Fibroblast of lung (primary cell): ENCODE results near the gene WTAP. TPM values are rescaled to one million over a fixed set of nuclear protein-coding genes. Genes with fewer than 3 reads are reported as not detected.

Source experiments
- DNase-seq, 2 donors: peaks; one replicate each; pipeline versions ENCODE4 v3.0.0 to v3.0.0-alpha.2; 2010; ENCODE audit warnings: low read depth in 2 of 2
- H2AFZ ChIP-seq: 2 replicates; pipeline ENCODE4 v1.5.1; 2012; ENCODE audit warnings: low read length, control low read depth, inconsistent platforms
- H3K27ac ChIP-seq: 2 replicates; pipeline ENCODE4 v1.5.1; 2011; ENCODE audit warnings: low read length, control low read depth; ENCODE audit not compliant: insufficient read depth
- H3K27me3 ChIP-seq: 2 replicates; pipeline ENCODE4 v1.5.1; 2011; ENCODE audit warnings: mild to moderate bottlenecking, low read length; ENCODE audit not compliant: control insufficient read depth, insufficient read depth
- H3K36me3 ChIP-seq: 2 replicates; pipeline ENCODE4 v1.5.1; 2011; ENCODE audit warnings: low read length; ENCODE audit not compliant: control insufficient read depth, insufficient read depth
- H3K4me1 ChIP-seq: 2 replicates; pipeline ENCODE4 v1.5.1; 2011; ENCODE audit warnings: low read length; ENCODE audit not compliant: control insufficient read depth, insufficient read depth; ENCODE audit errors: extremely low read depth
- H3K4me2 ChIP-seq: 2 replicates; pipeline ENCODE4 v1.5.1; 2011; ENCODE audit warnings: low read length, control low read depth; ENCODE audit not compliant: insufficient read depth; ENCODE audit errors: extremely low read depth
- H3K4me3 ChIP-seq, 4 experiments: fragments of 200-600 bp in 1 of 4; sonication (generic) in 1 of 4; replicated peaks in 1 of 4; 2 replicates each; pipeline ENCODE4 v1.5.1; 2011 to 2016; ENCODE audit warnings: low read length in 4 of 4, low read depth in 3 of 4, mild to moderate bottlenecking in 3 of 4, control low read depth in 2 of 4, inconsistent platforms in 1 of 4, mixed read lengths in 1 of 4; ENCODE audit not compliant: insufficient read depth in 1 of 4; ENCODE audit errors: control extremely low read depth in 1 of 4
- H3K79me2 ChIP-seq: 2 replicates; pipeline ENCODE4 v1.5.1; 2012; ENCODE audit warnings: mild to moderate bottlenecking, low read length, inconsistent platforms; ENCODE audit not compliant: control insufficient read depth, insufficient read depth
- H3K9ac ChIP-seq: 2 replicates; pipeline ENCODE4 v1.5.1; 2011; ENCODE audit warnings: mild to moderate bottlenecking, low read length, control low read depth; ENCODE audit not compliant: insufficient read depth
- H3K9me3 ChIP-seq: 2 replicates; pipeline ENCODE4 v1.5.1; 2012; ENCODE audit warnings: low read depth, low read length; ENCODE audit not compliant: control insufficient read depth, insufficient read depth
- H4K20me1 ChIP-seq: 2 replicates; pipeline ENCODE4 v1.5.1; 2011; ENCODE audit warnings: low read length; ENCODE audit not compliant: control insufficient read depth, insufficient read depth; ENCODE audit errors: extremely low read depth
- EZH2 ChIP-seq: IDR thresholded peaks from 2 replicates; pipeline ENCODE4 v1.5.1; 2012; ENCODE audit warnings: low read length, control low read depth, mild to moderate bottlenecking; ENCODE audit errors: missing control alignments
- polyA plus RNA-seq, 2 donors: library from polyadenylated mRNA; depleted of rRNA in 1 of 2; stranded (reverse) in 1 of 2; unstranded in 1 of 2; fragments of >200 nt; gene quantifications; 2 replicates each; pipeline ENCODE4 v1.2.1, GENCODE V29; 2011 to 2012; ENCODE audit warnings: missing spikeins in 1 of 2
- total RNA-seq: library from RNA; depleted of rRNA; stranded (reverse); fragments of >200 nt; gene quantifications from 2 replicates; pipeline ENCODE4 v1.2.1, GENCODE V29; 2014
- TF ChIP-seq, protein P1 (sequence below), 2 donors: IDR thresholded peaks in 1 of 2; conservative IDR thresholded peaks in 1 of 2; 1 replicate in 1 of 2; 2 replicates in 1 of 2; pipeline ENCODE4 v1.5.1; 2011 to 2012; ENCODE audit warnings: low read length in 2 of 2, control low read depth in 1 of 2, inconsistent platforms in 1 of 2, low read depth in 1 of 2, mild to moderate bottlenecking in 1 of 2

WTAP gene
- total and polyA plus RNA-seq, 2 donors (not counting 1 experiment from before 2014, with no cell fraction given), result 52.7 to 124 TPM

DNA sequence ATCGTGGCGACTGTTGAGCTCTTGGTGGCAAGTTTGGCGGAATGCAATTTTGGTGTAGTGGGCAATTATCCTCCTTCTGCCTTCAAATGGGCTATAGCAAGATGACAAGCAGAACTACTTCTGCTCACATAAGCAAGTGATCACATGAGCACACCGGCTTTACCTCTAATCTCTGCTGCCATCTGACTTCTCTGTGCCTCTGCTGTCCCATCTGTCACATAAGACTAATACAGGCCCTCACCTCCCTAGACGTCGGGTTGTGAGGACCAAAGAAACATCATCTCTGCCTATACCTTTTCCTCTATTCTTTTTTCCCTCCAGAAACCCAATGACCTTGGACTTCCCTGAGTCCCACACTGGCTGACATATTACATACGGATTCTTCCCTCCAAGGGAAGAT lies 13.3 kb upstream of the WTAP start:
- peaks cover 7% of the 10 kb centered on the region for H3K4me1 ChIP-seq
- no peak for DNase-seq
- H3K4me2 ChIP-seq, result no peak overlapping the region
- no peak for TF ChIP-seq EZH2
- TF ChIP-seq, protein P1, sequence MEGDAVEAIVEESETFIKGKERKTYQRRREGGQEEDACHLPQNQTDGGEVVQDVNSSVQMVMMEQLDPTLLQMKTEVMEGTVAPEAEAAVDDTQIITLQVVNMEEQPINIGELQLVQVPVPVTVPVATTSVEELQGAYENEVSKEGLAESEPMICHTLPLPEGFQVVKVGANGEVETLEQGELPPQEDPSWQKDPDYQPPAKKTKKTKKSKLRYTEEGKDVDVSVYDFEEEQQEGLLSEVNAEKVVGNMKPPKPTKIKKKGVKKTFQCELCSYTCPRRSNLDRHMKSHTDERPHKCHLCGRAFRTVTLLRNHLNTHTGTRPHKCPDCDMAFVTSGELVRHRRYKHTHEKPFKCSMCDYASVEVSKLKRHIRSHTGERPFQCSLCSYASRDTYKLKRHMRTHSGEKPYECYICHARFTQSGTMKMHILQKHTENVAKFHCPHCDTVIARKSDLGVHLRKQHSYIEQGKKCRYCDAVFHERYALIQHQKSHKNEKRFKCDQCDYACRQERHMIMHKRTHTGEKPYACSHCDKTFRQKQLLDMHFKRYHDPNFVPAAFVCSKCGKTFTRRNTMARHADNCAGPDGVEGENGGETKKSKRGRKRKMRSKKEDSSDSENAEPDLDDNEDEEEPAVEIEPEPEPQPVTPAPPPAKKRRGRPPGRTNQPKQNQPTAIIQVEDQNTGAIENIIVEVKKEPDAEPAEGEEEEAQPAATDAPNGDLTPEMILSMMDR (conservative IDR thresholded peaks at IDR 0.05 in 1 of 2, IDR thresholded peaks at IDR 0.05 in 1 of 2; ENCODE audit: low read depth in 1 of 2, low read length in 2 of 2), result no peak
- no peaks in the 10 kb centered on the region for H3K36me3 ChIP-seq
- H2AFZ ChIP-seq, result no peak overlapping the region
- H3K9me3 ChIP-seq, result no peaks in the 10 kb centered on the region
- no peak overlapping the region for H3K27ac ChIP-seq
- no peak overlapping the region for H3K4me3 ChIP-seq
- no peaks in the 10 kb centered on the region for H3K79me2 ChIP-seq
- H3K27me3 ChIP-seq, result no peaks in the 10 kb centered on the region
- H3K9ac ChIP-seq, result no peak overlapping the region
- no peaks in the 10 kb centered on the region for H4K20me1 ChIP-seq

DNA sequence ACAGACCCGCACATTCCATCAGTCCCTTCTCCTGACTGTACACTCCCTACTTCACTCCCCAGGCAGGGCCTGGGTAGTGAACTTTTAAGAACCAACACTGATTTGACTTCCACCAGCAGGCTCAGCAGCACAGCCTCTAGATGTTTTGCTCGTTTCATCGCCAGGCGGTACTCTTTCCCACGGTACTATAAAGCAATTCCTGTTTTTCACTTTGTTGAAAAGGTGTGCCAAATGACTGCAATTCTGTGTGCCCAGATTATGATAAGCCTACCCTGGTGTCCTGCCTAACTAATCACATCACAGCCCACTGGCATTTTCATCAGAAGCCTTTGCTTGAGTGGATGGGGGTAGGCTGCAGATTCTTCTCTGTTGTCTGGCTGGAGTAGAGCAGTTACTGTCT lies 12.9 kb upstream of the WTAP start:
- H3K27me3 ChIP-seq, result no peaks in the 10 kb centered on the region
- no peaks in the 10 kb centered on the region for H3K36me3 ChIP-seq
- no peak for DNase-seq
- H3K4me3 ChIP-seq, result no peak overlapping the region
- no peaks in the 10 kb centered on the region for H3K9me3 ChIP-seq
- H3K27ac ChIP-seq, result no peak overlapping the region
- no peaks in the 10 kb centered on the region for H4K20me1 ChIP-seq
- no peak for TF ChIP-seq EZH2
- TF ChIP-seq, protein P1 (conservative IDR thresholded peaks at IDR 0.05 in 1 of 2, IDR thresholded peaks at IDR 0.05 in 1 of 2; ENCODE audit: low read depth in 1 of 2, low read length in 2 of 2), result no peak
- H2AFZ ChIP-seq, result no peak overlapping the region
- H3K79me2 ChIP-seq, result peaks cover 2% of the 10 kb centered on the region
- H3K4me2 ChIP-seq, result no peak overlapping the region
- peaks cover 7% of the 10 kb centered on the region for H3K4me1 ChIP-seq
- H3K9ac ChIP-seq, result no peak overlapping the region

DNA sequence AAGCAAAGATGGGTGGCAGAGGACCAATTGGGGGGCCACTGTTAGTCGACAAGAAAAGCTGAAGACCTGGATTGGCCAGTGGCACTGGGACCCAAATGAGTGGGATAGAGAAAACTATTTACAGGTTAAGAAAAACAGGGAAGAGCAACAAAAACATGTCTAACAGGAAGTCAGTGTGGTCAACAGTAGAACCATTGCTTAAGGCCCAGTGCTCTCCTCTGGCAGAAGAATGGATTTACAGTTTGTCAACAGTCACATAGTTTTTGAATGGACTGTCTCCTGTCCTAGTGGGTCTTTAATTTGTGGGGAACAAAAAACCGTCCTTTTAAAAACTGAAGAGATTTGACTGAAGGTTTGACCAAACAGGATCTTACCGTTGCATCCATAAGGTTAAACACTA lies 12.1 kb upstream of the WTAP start:
- no peak overlapping the region for H2AFZ ChIP-seq

More for the DNA sequence above, 12.1 kb upstream of the WTAP start:
- H3K4me1 ChIP-seq, result peaks cover 7% of the 10 kb centered on the region
- no peaks in the 10 kb centered on the region for H3K9me3 ChIP-seq
- H3K79me2 ChIP-seq, result peaks cover 2% of the 10 kb centered on the region
- H4K20me1 ChIP-seq, result no peaks in the 10 kb centered on the region
- no peak overlapping the region for H3K9ac ChIP-seq
- no peaks in the 10 kb centered on the region for H3K27me3 ChIP-seq
- H3K27ac ChIP-seq, result no peak overlapping the region
- no peak overlapping the region for H3K4me3 ChIP-seq
- no peaks in the 10 kb centered on the region for H3K36me3 ChIP-seq
- TF ChIP-seq EZH2, result no peak
- TF ChIP-seq, protein P1 (conservative IDR thresholded peaks at IDR 0.05 in 1 of 2, IDR thresholded peaks at IDR 0.05 in 1 of 2; ENCODE audit: low read depth in 1 of 2, low read length in 2 of 2), result no peak
- no peak overlapping the region for H3K4me2 ChIP-seq
- DNase-seq, result no peak
